ENCODE data around the gene GPR153.

GRCh38 chr1:6205849-6206519, 54.9 kb downstream of the GPR153 start, which contains the start of gene RNF207:
- TF ChIP-seq CTCF (IDR thresholded peaks at IDR 0.05 in 2 of 3, conservative IDR thresholded peaks at IDR 0.05 in 1 of 3; ENCODE audit: borderline replicate concordance in 1 of 3, insufficient read depth in 1 of 3, low read depth in 2 of 3, low read length in 2 of 3) (no peak), REST (IDR thresholded peaks at IDR 0.05; ENCODE audit: low read depth) (no peak), POLR2AphosphoS5 (IDR thresholded peaks at IDR 0.05; ENCODE audit: low read depth, low read length) (peak; percentile 74; the same call in 1 of the 2 replicates), POLR2A (IDR thresholded peaks at IDR 0.05; ENCODE audit: borderline replicate concordance, extremely low read depth, insufficient read depth, insufficient read length) (peak; percentile 67), RAD21 (IDR thresholded peaks at IDR 0.05; ENCODE audit: low read depth) (no peak), EZH2 (IDR thresholded peaks at IDR 0.05) (no peak), ZFX (IDR thresholded peaks at IDR 0.05) (peak; percentile 94), EZH2phosphoT487 (IDR thresholded peaks at IDR 0.05; ENCODE audit: borderline replicate concordance) (no peak), SP1 (IDR thresholded peaks at IDR 0.05; ENCODE audit: low read depth) (no peak), SRF (IDR thresholded peaks at IDR 0.05; ENCODE audit: low read depth) (no peak), YY1 (IDR thresholded peaks at IDR 0.05; ENCODE audit: extremely low read depth, insufficient replicate concordance, low read depth, low read length) (peak; percentile 64), CEBPB (IDR thresholded peaks at IDR 0.05; ENCODE audit: low read depth) (no peak)
